Epithelial cell of prostate (primary cell): Measurements from ENCODE around the gene UBE2QL1.

ENCODE experiments used
- DNase-seq: peaks from one replicate; pipeline ENCODE4 v3.0.0-alpha.2; 2011; ENCODE audit warnings: low read depth, low spot score
- H3K27ac ChIP-seq: fragments of 450-650 bp; 2 replicates; pipeline ENCODE4 v1.5.1; 2017; ENCODE audit warnings: mild to moderate bottlenecking

Gene UBE2QL1

GRCh38 chr5:6424700-6425099, 24.0 kb upstream of the UBE2QL1 start:
- no peak overlapping the region for H3K27ac ChIP-seq
- DNase-seq = no peak

DNA sequence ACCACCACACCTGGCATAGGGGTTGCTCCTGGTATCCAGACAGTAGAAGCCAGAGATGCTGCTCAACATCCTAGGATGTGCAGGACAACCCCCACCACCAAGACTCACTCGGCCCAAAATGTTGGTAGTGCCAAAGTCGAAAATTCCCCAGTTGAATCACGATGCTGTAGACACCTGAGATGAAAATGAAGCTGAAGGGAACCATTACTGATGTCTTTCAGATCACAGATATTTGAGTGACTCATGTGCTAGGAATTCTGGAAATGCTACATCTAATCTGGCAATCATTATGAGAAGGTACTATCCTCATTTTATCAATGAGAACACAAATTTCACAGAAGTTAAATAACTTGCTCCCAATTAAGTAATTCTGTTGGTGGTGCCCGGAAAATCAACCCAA, 21.0 kb upstream of the UBE2QL1 start:
- no peak overlapping the region for H3K27ac ChIP-seq
- no peak for DNase-seq

- no peak for DNase-seq
These were observed 18.1 kb upstream of the UBE2QL1 start for GRCh38 chr5:6430418-6431028.

GRCh38 chr5:6431214-6432195, 17.2 kb upstream of the UBE2QL1 start:
- no peak overlapping the region for H3K27ac ChIP-seq
- DNase-seq = no peak

More at GRCh38 chr5:6430418-6431028, 18.1 kb upstream of the UBE2QL1 start:
- H3K27ac ChIP-seq = no peak overlapping the region

DNA sequence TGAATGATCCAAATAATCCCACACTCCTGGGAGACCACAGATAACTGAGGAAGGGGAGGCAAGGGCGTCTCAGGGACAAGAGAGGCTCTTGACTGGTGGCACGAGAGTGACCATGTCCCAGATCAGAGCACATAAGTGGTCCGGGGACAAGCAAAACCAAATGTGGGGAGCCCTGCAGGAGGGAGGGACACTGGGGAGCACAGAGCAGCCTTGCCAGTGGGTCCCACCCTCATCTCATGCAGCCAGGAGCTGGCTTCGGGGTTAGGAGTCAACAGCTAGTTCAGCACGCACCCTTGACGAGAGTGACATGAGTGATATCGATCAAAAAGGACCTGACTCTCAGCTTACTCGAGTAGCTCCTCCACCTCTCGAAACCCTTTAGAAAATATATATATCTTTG, 16.5 kb upstream of the UBE2QL1 start:
- no peak overlapping the region for H3K27ac ChIP-seq
- no peak for DNase-seq

- H3K27ac ChIP-seq = no peak overlapping the region
- DNase-seq = no peak
These were observed 13.9 kb upstream of the UBE2QL1 start for GRCh38 chr5:6434731-6435130.

DNA sequence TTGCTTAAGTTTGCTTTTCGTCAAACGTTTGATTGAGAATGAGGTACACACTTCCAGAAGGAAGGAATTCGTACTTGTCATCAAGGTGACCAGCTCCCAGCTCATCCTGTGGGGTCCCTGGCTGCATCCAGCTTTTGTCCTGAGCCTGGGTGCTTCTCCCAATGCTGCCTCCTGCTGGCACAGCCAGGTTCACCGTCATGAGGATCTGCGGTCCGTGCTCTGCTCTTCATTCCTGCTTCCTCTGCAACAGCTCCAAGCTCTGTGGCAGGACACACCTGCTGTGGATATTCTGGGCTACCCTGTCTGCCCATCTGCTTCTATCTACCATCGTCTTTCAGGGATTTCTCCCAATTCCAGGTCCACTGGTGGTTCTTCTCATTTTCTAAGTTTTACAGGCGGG, 13.3 kb upstream of the UBE2QL1 start:
- no peak overlapping the region for H3K27ac ChIP-seq
- no peak for DNase-seq

DNA sequence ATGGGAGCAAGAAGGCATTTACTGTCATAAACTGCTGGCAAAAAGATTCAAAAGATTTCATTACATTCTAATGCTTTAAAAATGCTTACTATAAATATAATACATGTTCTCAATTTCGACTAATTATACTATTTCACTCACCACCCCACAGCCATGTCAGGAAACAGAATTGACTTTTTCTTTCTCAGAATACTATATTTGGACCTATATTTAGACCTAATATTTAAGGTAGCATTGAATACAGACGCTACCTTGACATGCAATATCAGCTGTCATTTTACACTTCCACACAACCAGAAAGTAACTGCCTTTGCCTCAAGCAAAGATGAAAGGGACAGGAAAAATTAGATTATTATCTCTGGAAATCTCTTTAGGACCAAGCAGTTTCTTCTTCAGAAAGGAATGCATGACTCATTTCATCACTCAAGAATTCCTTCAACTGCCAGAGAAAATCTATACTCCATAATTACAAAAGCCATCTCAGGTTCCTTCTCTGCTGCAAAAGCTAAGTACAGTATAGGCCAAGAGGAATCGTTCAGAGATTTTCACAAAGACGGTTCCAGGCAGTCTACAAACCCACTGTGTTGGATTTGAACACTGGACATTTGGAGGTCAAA, 11.8 kb upstream of the UBE2QL1 start:
- DNase-seq = no peak
- H3K27ac ChIP-seq = no peak overlapping the region

- no peak for DNase-seq
- peak overlapping the region; percentile 19 for H3K27ac ChIP-seq
These were observed 8.8 kb upstream of the UBE2QL1 start for GRCh38 chr5:6439588-6440550.

DNA sequence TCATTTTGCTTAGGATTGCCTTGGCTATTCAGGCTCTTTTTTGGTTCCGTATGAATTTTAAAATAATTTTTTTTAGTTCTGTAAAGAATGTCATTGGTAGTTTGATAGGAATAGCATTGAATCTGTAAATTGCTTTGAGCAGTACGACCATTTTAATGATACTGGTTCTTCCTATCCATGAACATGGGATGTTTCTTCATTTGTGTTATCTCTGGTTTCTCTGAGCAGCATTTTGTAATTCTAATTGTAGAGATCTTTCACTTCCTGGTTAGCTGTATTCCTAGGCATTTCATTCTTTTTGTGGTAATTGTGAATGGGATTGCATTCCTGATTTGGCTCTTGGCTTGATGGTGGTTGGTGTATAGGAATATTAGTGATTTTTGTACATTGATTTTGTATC, 6.3 kb upstream of the UBE2QL1 start:
- H3K27ac ChIP-seq = no peak overlapping the region
- DNase-seq = no peak

- DNase-seq = no peak
- H3K27ac ChIP-seq = no peak overlapping the region
These were observed 5.3 kb upstream of the UBE2QL1 start for GRCh38 chr5:6443326-6443725.

GRCh38 chr5:6446042-6446441, 2.6 kb upstream of the UBE2QL1 start:
- H3K27ac ChIP-seq = no peak overlapping the region
- no peak for DNase-seq

DNA sequence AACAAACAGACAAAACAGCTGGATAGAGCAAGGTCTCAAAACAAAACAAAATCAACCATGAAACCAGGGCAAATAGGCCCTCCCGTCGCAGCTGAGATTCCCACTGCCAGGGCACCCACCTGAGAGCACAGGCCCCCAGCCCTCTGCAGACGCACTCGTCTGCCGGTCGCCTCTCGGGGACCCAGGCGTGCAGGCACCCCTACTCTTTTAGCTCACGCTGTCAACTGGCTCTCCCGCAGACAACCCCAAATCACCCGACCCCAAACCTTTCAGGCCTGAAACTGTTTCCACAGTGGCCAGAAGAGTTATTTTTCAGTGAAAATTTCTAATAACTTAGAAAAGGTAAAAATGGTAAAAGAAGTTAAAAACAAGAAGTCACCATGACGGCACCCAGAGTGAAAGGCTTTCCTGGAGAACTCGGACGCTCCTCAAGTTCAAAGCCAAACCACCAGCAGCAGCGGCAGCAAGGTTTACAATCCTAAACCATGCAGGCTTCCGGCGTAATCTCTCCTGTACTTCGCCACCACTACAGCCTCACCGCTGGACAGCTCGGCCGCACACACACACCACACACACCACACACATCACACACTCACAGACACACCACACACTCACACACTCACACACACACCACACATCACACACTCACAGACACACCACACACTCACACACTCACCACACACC, 1.9 kb upstream of the UBE2QL1 start:
- DNase-seq = no peak
- no peak overlapping the region for H3K27ac ChIP-seq

GRCh38 chr5:6447384-6448140, 1.1 kb upstream of the UBE2QL1 start:
- DNase-seq = no peak
- H3K27ac ChIP-seq = no peak overlapping the region

DNA sequence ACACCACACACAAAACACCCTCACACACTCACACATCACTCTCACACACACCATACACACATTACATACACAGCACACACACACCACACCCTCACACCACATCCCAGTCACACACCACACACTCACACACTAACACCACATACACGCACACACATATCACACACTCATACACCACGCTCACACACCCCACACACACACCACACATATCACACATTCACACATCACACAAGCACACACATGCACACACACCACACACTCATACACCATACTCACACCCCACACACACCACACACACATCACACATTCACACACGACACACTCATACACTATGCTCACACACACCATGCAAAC, 543 bp upstream of the UBE2QL1 start:
- no peak for DNase-seq
- no peak overlapping the region for H3K27ac ChIP-seq

- H3K27ac ChIP-seq = no peak overlapping the region
- DNase-seq = no peak
These were observed 953 bp downstream of the UBE2QL1 start for GRCh38 chr5:6449465-6450158.

DNA sequence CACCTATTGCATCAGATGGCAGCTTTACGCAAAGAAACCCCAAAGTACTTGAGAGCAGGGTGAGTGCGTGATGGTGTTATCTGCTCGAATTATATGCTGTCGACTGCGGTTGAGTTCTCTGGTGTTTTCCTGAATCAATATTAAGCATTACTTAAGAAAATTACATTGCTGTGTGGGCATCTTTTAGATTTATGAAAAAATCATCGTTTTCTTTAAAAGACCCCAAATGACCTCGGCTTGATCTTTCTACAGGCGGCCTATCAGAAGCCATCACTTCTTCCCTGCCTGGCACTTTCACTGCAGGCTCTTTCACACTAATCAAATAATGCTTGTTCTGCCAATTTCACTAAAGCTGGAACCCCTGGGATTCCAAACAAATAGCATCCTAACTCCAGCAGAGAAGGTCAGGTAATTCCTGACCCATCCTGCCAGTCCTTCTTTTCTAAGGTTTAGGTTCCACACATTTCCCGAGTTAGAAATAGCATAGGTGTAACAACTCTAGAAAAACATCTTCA, 1.7 kb downstream of the UBE2QL1 start:
- no peak for DNase-seq
- no peak overlapping the region for H3K27ac ChIP-seq
